Natural killer cell treated with Interleukin-12 subunit alpha and Interleukin-12 subunit beta and Interleukin-15 and Interleukin-18, amount 100 ng/mL, for 72 hours (primary cell): ENCODE measurements around the gene LRP1B. TPM values are rescaled to one million over a fixed set of nuclear protein-coding genes. Genes with fewer than 3 reads are reported as not detected.

Experiments
- ATAC-seq, 2 donors: fragments of 150-1000 bp; cut with Tn5 transposase in 1 of 2; sonication (Bioruptor Pico), chemical (Tn5 transposase) in 1 of 2; 2 replicates each; pipeline ENCODE4 v1.10.0; 2021
- DNase-seq: peaks from one replicate; pipeline ENCODE4 v3.0.0; 2022; ENCODE audit warnings: low spot score
- H3K27ac Mint-ChIP-seq, 2 donors: 1 replicate in 1 of 2; 2 replicates in 1 of 2; pipeline ENCODE4 v1.8.0; 2022; ENCODE audit warnings: mixed read lengths in 2 of 2, mild to moderate bottlenecking in 1 of 2, moderate library complexity in 1 of 2
- H3K27me3 Mint-ChIP-seq, 2 donors: 1 replicate in 1 of 2; 2 replicates in 1 of 2; pipeline ENCODE4 v1.8.0; 2022; ENCODE audit warnings: mixed read lengths in 2 of 2
- H3K36me3 Mint-ChIP-seq: one replicate; pipeline ENCODE4 v1.8.0; 2022; ENCODE audit warnings: mixed read lengths
- H3K4me1 Mint-ChIP-seq, 2 donors: 1 replicate in 1 of 2; 2 replicates in 1 of 2; pipeline ENCODE4 v1.8.0; 2022; ENCODE audit warnings: low read depth in 2 of 2, mixed read lengths in 2 of 2, mild to moderate bottlenecking in 1 of 2
- H3K4me3 Mint-ChIP-seq: one replicate; pipeline ENCODE4 v1.8.0; 2022; ENCODE audit warnings: mixed read lengths
- H3K9me3 Mint-ChIP-seq: 2 replicates; pipeline ENCODE4 v1.8.0; 2022; ENCODE audit warnings: mixed read lengths
- total RNA-seq, 2 donors: library from RNA; stranded (reverse); gene quantifications; one replicate each; pipeline ENCODE4 v1.2.3, GENCODE V29; 2022

The LRP1B gene
- total RNA-seq, 2 donors from 2014 or later, result not detected

- Mint-ChIP-seq H3K27ac (no peak overlapping the region), H3K4me3 (no peak overlapping the region), H3K36me3 (no peaks in the 10 kb centered on the region), H3K27me3 (no peaks in the 10 kb centered on the region), H3K9me3 (peaks cover 5% of the 10 kb centered on the region), H3K4me1 (no peaks in the 10 kb centered on the region)
- ATAC-seq, result no peak
- DNase-seq, result no peak
Measured at GRCh38 chr2:140841141-140841540, 1289.7 kb downstream of the LRP1B start.

- no peaks in the 10 kb centered on the region for H3K27me3 Mint-ChIP-seq
- H3K36me3 Mint-ChIP-seq, result no peaks in the 10 kb centered on the region
- peaks cover 7% of the 10 kb centered on the region for H3K9me3 Mint-ChIP-seq
- no peak overlapping the region for H3K4me3 Mint-ChIP-seq
- H3K27ac Mint-ChIP-seq, result no peak overlapping the region
- no peaks in the 10 kb centered on the region for H3K4me1 Mint-ChIP-seq
- no peak for DNase-seq
- no peak for ATAC-seq
Measured at GRCh38 chr2:140836826-140837225, 1294.0 kb downstream of the LRP1B start.

- Mint-ChIP-seq H3K4me1 (no peaks in the 10 kb centered on the region), H3K27ac (no peak overlapping the region), H3K27me3 (no peaks in the 10 kb centered on the region), H3K4me3 (no peak overlapping the region), H3K9me3 (peaks cover 13% of the 10 kb centered on the region), H3K36me3 (no peaks in the 10 kb centered on the region)
- no peak for DNase-seq
- no peak for ATAC-seq
Measured at GRCh38 chr2:140835079-140835478, 1295.7 kb downstream of the LRP1B start.

- ATAC-seq, result no peak
- no peaks in the 10 kb centered on the region for H3K4me1 Mint-ChIP-seq
- H3K36me3 Mint-ChIP-seq, result no peaks in the 10 kb centered on the region
- H3K9me3 Mint-ChIP-seq, result peaks cover 12% of the 10 kb centered on the region
- DNase-seq, result no peak
- H3K27me3 Mint-ChIP-seq, result no peaks in the 10 kb centered on the region
- no peak overlapping the region for H3K4me3 Mint-ChIP-seq
- no peak overlapping the region for H3K27ac Mint-ChIP-seq
Measured at GRCh38 chr2:140814141-140814540, 1316.7 kb downstream of the LRP1B start.

GRCh38 chr2:140808820-140809219, 1322.0 kb downstream of the LRP1B start:
- H3K36me3 Mint-ChIP-seq, result no peaks in the 10 kb centered on the region

GRCh38 chr2:140808211-140808610, 1322.6 kb downstream of the LRP1B start:
- Mint-ChIP-seq H3K4me3 (no peak overlapping the region), H3K9me3 (peaks cover 13% of the 10 kb centered on the region), H3K36me3 (no peaks in the 10 kb centered on the region), H3K4me1 (no peaks in the 10 kb centered on the region), H3K27me3 (no peaks in the 10 kb centered on the region), H3K27ac (no peak overlapping the region)
- DNase-seq (no peak), ATAC-seq (no peak)

More at GRCh38 chr2:140808820-140809219, 1322.0 kb downstream of the LRP1B start:
- H3K4me3 Mint-ChIP-seq, result no peak overlapping the region
- H3K4me1 Mint-ChIP-seq, result no peaks in the 10 kb centered on the region
- H3K27ac Mint-ChIP-seq, result no peak overlapping the region
- H3K9me3 Mint-ChIP-seq, result peaks cover 15% of the 10 kb centered on the region
- ATAC-seq (no peak), DNase-seq (no peak)
- no peaks in the 10 kb centered on the region for H3K27me3 Mint-ChIP-seq

GRCh38 chr2:140804700-140805260, 1326.0 kb downstream of the LRP1B start:
- no peaks in the 10 kb centered on the region for H3K36me3 Mint-ChIP-seq
- ATAC-seq (no peak), DNase-seq (no peak)
- no peaks in the 10 kb centered on the region for H3K27me3 Mint-ChIP-seq
- H3K27ac Mint-ChIP-seq, result no peak overlapping the region
- peaks cover 11% of the 10 kb centered on the region for H3K9me3 Mint-ChIP-seq
- H3K4me1 Mint-ChIP-seq, result no peaks in the 10 kb centered on the region
- H3K4me3 Mint-ChIP-seq, result no peak overlapping the region

GRCh38 chr2:140801311-140801710, 1329.5 kb downstream of the LRP1B start:
- H3K27me3 Mint-ChIP-seq, result no peaks in the 10 kb centered on the region
- no peak overlapping the region for H3K4me3 Mint-ChIP-seq
- H3K4me1 Mint-ChIP-seq, result no peaks in the 10 kb centered on the region
- H3K27ac Mint-ChIP-seq, result no peak overlapping the region
- ATAC-seq (no peak), DNase-seq (no peak)
- no peaks in the 10 kb centered on the region for H3K36me3 Mint-ChIP-seq
- peaks cover 11% of the 10 kb centered on the region for H3K9me3 Mint-ChIP-seq

GRCh38 chr2:140797718-140798117, 1333.1 kb downstream of the LRP1B start:
- no peaks in the 10 kb centered on the region for H3K4me1 Mint-ChIP-seq
- ATAC-seq, result no peak
- no peak for DNase-seq
- H3K27me3 Mint-ChIP-seq, result no peaks in the 10 kb centered on the region
- no peak overlapping the region for H3K27ac Mint-ChIP-seq
- H3K4me3 Mint-ChIP-seq, result no peak overlapping the region
- no peaks in the 10 kb centered on the region for H3K36me3 Mint-ChIP-seq
- peaks cover 11% of the 10 kb centered on the region for H3K9me3 Mint-ChIP-seq

GRCh38 chr2:140791802-140792201, 1339.0 kb downstream of the LRP1B start:
- no peaks in the 10 kb centered on the region for H3K27me3 Mint-ChIP-seq
- peaks cover 9% of the 10 kb centered on the region for H3K9me3 Mint-ChIP-seq
- H3K4me3 Mint-ChIP-seq, result no peak overlapping the region

GRCh38 chr2:140786585-140786984, 1344.2 kb downstream of the LRP1B start:
- Mint-ChIP-seq H3K4me3 (no peak overlapping the region), H3K9me3 (peaks cover 8% of the 10 kb centered on the region)

More at GRCh38 chr2:140791802-140792201, 1339.0 kb downstream of the LRP1B start:
- ATAC-seq, result no peak
- H3K4me1 Mint-ChIP-seq, result no peaks in the 10 kb centered on the region
- no peak for DNase-seq
- H3K36me3 Mint-ChIP-seq, result peaks cover 6% of the 10 kb centered on the region
- no peak overlapping the region for H3K27ac Mint-ChIP-seq

GRCh38 chr2:140775411-140775810, 1355.4 kb downstream of the LRP1B start:
- Mint-ChIP-seq H3K27me3 (no peaks in the 10 kb centered on the region), H3K27ac (no peak overlapping the region), H3K9me3 (peaks cover 13% of the 10 kb centered on the region)

More at GRCh38 chr2:140786585-140786984, 1344.2 kb downstream of the LRP1B start:
- H3K36me3 Mint-ChIP-seq, result peaks cover 6% of the 10 kb centered on the region
- no peaks in the 10 kb centered on the region for H3K27me3 Mint-ChIP-seq
- no peak overlapping the region for H3K27ac Mint-ChIP-seq
- DNase-seq, result no peak
- no peak for ATAC-seq
- H3K4me1 Mint-ChIP-seq, result no peaks in the 10 kb centered on the region

GRCh38 chr2:140770645-140771044, 1360.2 kb downstream of the LRP1B start:
- Mint-ChIP-seq H3K9me3 (peaks cover 9% of the 10 kb centered on the region), H3K4me3 (no peak overlapping the region), H3K27ac (no peak overlapping the region), H3K27me3 (no peaks in the 10 kb centered on the region), H3K36me3 (no peaks in the 10 kb centered on the region), H3K4me1 (no peaks in the 10 kb centered on the region)
- DNase-seq (no peak), ATAC-seq (no peak)

More at GRCh38 chr2:140775411-140775810, 1355.4 kb downstream of the LRP1B start:
- Mint-ChIP-seq H3K4me1 (no peaks in the 10 kb centered on the region), H3K36me3 (no peaks in the 10 kb centered on the region), H3K4me3 (no peak overlapping the region)
- DNase-seq, result no peak
- ATAC-seq, result no peak

GRCh38 chr2:140761807-140762206, 1369.0 kb downstream of the LRP1B start:
- H3K27me3 Mint-ChIP-seq, result no peaks in the 10 kb centered on the region
- H3K4me1 Mint-ChIP-seq, result no peaks in the 10 kb centered on the region
- H3K9me3 Mint-ChIP-seq, result no peaks in the 10 kb centered on the region
- no peaks in the 10 kb centered on the region for H3K36me3 Mint-ChIP-seq
- DNase-seq, result no peak
- no peak for ATAC-seq
- no peak overlapping the region for H3K27ac Mint-ChIP-seq
- H3K4me3 Mint-ChIP-seq, result no peak overlapping the region
